ENCODE data around the gene MB.
A peak's percentile ranks its signal among the peaks of the same experiment; 100 is the strongest.

Gene MB

DNA sequence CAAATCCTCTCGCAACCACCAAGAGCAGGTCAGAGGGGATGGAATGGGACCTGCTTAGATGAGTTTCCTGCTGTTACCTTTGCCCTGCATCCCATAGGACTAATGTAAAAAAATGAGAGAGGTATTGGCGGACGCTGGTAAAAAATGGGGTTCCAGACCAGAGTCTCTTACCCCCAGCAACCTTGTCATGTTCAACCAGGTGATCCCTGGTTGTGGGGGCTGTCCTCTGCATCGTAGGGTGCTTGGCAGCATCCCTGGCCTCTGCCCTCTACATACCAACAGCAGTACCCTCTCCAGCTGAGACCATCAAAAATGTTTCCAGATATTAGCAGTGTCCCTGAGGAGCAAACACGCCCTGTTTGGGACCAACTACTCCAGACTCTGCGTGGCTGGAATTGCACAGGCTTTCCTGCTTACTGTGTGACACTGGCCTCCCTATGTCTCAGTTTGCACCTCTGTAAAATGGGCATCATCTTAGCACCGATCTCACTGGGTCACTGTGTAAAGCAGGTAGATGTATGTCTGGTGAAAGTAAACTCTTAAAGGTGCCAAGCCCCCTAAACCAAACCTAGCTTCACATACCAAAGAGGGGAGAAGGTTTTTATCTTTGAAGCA lies 32.6 kb upstream of the MB start:
- CTCF ChIA-PET = interaction anchor here (0.7 to 2.0 kb wide), 4 partner anchors 11 to 475 kb away, joined by 4 to 6 read pairs (median 4); no protein-coding TSS in a partner anchor
- TF ChIP-seq PRDM1 (tag by site-specific recombination; IDR thresholded peaks at IDR 0.05) (no peak), ZNF521 (tag by site-specific recombination; IDR thresholded peaks at IDR 0.05) (no peak), HOXD13 (CRISPR knock-in tag; IDR thresholded peaks at IDR 0.05; ENCODE audit: borderline replicate concordance) (no peak)
- no peaks in the 10 kb centered on the region for H3K36me3 ChIP-seq (ENCODE audit: control insufficient read depth in 2 of 2, insufficient read depth in 1 of 2, low read length in 2 of 2)
- no peak overlapping the region for H3K27ac ChIP-seq (ENCODE audit: extremely low read depth, low read depth, low read length)
- H3K4me3 ChIP-seq (ENCODE audit: low read depth, low read length) = no peak overlapping the region
- POLR2A ChIA-PET = no interaction called here
- no peaks in the 10 kb centered on the region for H3K4me1 ChIP-seq (ENCODE audit: control insufficient read depth, insufficient read depth, low read length)
- no peaks in the 10 kb centered on the region for H3K9me3 ChIP-seq (ENCODE audit: control insufficient read depth, insufficient read depth, low read depth, low read length)

DNA sequence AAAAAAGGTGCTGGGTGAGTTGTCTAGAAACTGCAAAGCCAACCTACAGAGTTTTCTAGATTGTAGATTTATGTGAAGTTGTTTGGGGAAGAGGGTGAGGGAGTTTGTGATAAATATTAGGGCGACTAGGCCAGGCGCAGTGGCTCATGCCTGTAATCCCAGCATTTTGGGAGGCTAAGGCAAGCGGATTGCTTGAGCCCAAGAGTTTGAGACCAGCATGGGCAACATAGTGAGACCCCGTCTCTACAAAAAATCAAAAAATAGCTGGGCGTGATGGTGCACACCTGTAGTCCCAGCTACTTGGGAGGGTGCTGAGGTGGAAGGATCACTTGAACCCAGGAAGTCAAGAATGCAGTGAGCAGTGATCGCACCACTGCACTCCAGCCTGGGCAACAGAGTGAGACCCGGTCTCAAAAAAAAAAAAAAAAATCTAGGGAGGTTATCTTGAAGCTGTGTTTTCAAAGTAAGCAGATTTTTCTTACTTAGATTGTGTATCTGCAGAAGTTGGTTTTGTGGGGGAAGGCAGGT lies 32.0 kb upstream of the MB start:
- ChIA-PET POLR2A (no interaction called here), CTCF (interaction anchor here (0.7 to 2.0 kb wide), 3 partner anchors 10 to 475 kb away, joined by 4 to 6 read pairs (median 4); no protein-coding TSS in a partner anchor)
- H3K9me3 ChIP-seq (ENCODE audit: control insufficient read depth, insufficient read depth, low read depth, low read length) = no peaks in the 10 kb centered on the region
- no peak overlapping the region for H3K27ac ChIP-seq (ENCODE audit: extremely low read depth, low read depth, low read length)
- no peaks in the 10 kb centered on the region for H3K36me3 ChIP-seq (ENCODE audit: control insufficient read depth in 2 of 2, insufficient read depth in 1 of 2, low read length in 2 of 2)
- no peak overlapping the region for H3K4me3 ChIP-seq (ENCODE audit: low read depth, low read length)
- TF ChIP-seq SCRT1 (tag by site-specific recombination; IDR thresholded peaks at IDR 0.05; ENCODE audit: borderline replicate concordance) = no peak
- TF ChIP-seq ZNF121 (tag by site-specific recombination; IDR thresholded peaks at IDR 0.05) = peak; percentile 44; the same call in 1 of the 2 replicates
- no peaks in the 10 kb centered on the region for H3K4me1 ChIP-seq (ENCODE audit: control insufficient read depth, insufficient read depth, low read length)

DNA sequence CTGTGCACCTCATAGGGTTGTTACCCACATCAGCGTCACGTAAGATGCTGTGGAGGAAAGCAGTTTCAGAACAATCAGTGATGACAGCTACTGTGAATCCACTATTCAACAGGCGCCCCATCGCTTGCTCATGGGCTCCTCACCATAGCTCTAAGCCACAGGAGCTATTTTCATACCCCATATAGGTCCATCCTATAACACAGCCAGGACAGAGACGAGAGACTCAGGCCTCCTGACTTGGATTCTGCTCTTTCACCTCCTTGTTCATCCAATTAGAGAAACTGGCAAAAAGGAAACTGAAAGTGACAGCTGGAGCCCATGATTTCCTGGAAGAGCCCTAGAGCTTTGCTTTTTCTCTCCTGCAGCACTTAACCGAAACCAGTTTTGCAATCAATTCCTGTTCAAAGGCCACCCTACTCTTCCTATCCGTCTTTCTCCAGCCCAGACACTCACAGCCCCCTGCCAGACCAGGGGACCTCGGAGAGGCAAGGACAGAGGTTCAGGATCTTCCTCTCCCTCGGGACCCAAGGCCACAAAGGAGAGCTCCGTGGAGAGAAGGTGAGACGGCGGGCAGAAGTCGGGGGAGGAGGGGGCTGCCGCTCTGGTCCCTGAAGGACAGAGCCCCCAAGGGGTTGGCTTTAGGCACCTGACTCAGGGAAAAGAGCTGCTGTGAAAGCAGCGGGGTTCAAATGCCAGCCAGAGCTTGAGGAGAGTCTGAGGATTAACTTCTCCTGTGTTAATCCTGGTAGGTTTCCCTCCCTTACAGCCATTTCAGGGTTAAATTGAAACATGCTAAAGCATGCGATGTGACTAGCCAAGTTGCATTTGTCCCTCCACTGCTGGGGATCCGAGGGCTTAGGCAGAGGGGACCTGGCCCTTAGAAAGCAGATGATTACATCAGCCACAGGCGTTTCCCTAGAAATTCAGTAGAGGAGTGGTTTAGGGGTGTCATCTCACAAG lies 31.2 kb upstream of the MB start, which contains the start of gene APOL6:
APOL6 (plus strand) TSS at position 381 of the 960 bp plus-strand sequence. CDS start 7,980 bp downstream, outside the sequence.
- CTCF ChIA-PET = interaction anchor here (0.7 to 2.0 kb wide), 4 partner anchors 9 to 476 kb away, joined by 4 to 6 read pairs (median 5); no protein-coding TSS in a partner anchor
- H3K27ac ChIP-seq (ENCODE audit: extremely low read depth, low read depth, low read length) = no peak within 1 kb of the TSS

More for the DNA sequence above, 31.2 kb upstream of the MB start, which contains the start of gene APOL6:
- Histone ChIP-seq H3K4me1 (ENCODE audit: control insufficient read depth, insufficient read depth, low read length) (no peaks in the 10 kb centered on the region), H3K4me3 (ENCODE audit: low read depth, low read length) (no peak within 1 kb of the TSS), H3K9me3 (ENCODE audit: control insufficient read depth, insufficient read depth, low read depth, low read length) (no peaks in the 10 kb centered on the region), H3K36me3 (ENCODE audit: control insufficient read depth in 2 of 2, insufficient read depth in 1 of 2, low read length in 2 of 2) (no peaks in the 10 kb centered on the region)
- TF ChIP-seq, protein P1, sequence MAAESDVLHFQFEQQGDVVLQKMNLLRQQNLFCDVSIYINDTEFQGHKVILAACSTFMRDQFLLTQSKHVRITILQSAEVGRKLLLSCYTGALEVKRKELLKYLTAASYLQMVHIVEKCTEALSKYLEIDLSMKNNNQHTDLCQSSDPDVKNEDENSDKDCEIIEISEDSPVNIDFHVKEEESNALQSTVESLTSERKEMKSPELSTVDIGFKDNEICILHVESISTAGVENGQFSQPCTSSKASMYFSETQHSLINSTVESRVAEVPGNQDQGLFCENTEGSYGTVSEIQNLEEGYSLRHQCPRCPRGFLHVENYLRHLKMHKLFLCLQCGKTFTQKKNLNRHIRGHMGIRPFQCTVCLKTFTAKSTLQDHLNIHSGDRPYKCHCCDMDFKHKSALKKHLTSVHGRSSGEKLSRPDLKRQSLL (tag by site-specific recombination; IDR thresholded peaks at IDR 0.05) = no peak
- TF ChIP-seq ZEB2 (tag by site-specific recombination; IDR thresholded peaks at IDR 0.05) (no peak), ZBTB17 (tag by site-specific recombination; IDR thresholded peaks at IDR 0.05) (no peak), ZNF747 (tag by site-specific recombination; IDR thresholded peaks at IDR 0.05) (no peak), ZNF600 (tag by site-specific recombination; IDR thresholded peaks at IDR 0.05) (no peak), WT1 (tag by site-specific recombination; IDR thresholded peaks at IDR 0.05) (no peak)
- TF ChIP-seq, protein P2, sequence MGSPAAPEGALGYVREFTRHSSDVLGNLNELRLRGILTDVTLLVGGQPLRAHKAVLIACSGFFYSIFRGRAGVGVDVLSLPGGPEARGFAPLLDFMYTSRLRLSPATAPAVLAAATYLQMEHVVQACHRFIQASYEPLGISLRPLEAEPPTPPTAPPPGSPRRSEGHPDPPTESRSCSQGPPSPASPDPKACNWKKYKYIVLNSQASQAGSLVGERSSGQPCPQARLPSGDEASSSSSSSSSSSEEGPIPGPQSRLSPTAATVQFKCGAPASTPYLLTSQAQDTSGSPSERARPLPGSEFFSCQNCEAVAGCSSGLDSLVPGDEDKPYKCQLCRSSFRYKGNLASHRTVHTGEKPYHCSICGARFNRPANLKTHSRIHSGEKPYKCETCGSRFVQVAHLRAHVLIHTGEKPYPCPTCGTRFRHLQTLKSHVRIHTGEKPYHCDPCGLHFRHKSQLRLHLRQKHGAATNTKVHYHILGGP (tag by site-specific recombination; IDR thresholded peaks at IDR 0.05) = peak; percentile 72; the same call in 1 of the 2 replicates
- TF ChIP-seq, protein P3, sequence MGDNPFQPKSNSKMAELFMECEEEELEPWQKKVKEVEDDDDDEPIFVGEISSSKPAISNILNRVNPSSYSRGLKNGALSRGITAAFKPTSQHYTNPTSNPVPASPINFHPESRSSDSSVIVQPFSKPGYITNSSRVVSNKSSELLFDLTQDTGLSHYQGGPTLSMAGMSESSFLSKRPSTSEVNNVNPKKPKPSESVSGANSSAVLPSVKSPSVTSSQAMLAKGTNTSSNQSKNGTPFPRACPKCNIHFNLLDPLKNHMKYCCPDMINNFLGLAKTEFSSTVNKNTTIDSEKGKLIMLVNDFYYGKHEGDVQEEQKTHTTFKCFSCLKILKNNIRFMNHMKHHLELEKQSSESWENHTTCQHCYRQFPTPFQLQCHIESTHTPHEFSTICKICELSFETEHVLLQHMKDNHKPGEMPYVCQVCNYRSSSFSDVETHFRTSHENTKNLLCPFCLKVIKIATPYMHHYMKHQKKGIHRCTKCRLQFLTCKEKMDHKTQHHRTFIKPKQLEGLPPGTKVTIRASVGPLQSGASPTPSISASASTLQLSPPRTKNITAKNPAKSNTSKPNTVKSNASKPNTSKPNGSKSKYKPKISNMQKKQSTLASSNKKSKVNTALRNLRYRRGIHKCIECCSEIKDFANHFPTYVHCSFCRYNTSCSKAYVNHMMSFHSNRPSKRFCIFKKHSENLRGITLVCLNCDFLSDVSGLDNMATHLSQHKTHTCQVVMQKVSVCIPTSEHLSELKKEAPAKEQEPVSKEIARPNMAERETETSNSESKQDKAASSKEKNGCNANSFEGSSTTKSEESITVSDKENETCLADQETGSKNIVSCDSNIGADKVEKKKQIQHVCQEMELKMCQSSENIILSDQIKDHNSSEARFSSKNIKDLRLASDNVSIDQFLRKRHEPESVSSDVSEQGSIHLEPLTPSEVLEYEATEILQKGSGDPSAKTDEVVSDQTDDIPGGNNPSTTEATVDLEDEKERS (tag by site-specific recombination; IDR thresholded peaks at IDR 0.05) = no peak
- POLR2A ChIA-PET = no interaction called here

All from HEK293 (cell line).